ENCODE measurements around the gene PIK3CA.

DNA sequence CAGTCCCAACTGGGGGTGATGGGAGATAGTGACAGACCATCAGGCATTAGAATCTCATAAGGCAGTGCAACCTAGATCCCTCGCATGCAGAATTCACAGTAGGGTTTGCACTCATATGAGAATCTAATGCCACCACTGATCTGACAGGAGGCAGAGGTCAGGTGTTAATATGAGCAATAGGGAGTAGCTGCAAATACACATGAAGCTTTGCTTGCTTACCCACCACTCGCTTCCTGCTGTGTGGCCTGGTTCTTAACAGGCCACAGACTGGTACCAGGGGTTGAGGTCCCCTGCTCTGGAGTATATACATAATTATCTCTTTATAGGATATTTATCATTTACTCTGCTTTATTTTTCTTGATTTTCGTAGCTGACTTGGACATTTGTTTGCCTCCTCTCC lies 40.5 kb upstream of the PIK3CA start:
- TF ChIP-seq, protein P1, sequence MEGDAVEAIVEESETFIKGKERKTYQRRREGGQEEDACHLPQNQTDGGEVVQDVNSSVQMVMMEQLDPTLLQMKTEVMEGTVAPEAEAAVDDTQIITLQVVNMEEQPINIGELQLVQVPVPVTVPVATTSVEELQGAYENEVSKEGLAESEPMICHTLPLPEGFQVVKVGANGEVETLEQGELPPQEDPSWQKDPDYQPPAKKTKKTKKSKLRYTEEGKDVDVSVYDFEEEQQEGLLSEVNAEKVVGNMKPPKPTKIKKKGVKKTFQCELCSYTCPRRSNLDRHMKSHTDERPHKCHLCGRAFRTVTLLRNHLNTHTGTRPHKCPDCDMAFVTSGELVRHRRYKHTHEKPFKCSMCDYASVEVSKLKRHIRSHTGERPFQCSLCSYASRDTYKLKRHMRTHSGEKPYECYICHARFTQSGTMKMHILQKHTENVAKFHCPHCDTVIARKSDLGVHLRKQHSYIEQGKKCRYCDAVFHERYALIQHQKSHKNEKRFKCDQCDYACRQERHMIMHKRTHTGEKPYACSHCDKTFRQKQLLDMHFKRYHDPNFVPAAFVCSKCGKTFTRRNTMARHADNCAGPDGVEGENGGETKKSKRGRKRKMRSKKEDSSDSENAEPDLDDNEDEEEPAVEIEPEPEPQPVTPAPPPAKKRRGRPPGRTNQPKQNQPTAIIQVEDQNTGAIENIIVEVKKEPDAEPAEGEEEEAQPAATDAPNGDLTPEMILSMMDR (conservative IDR thresholded peaks at IDR 0.05) = no peak
- no peak for TF ChIP-seq ZFX (IDR thresholded peaks at IDR 0.05)

Data from C4-2B (cell line).